GM23338 (cell line): Measurements from ENCODE around the gene PCIF1.

Experiments
- CTCF ChIP-seq, 2 experiments: fragments of 200-600 bp in 1 of 2; sonication (generic) in 1 of 2; conservative IDR thresholded peaks; 2 replicates each; pipeline versions ENCODE4 v1.5.1 to v1.6.1; 2016 to 2017; ENCODE audit warnings: antibody characterized with exemption in 2 of 2, low read depth in 2 of 2, mild to moderate bottlenecking in 2 of 2, moderate library complexity in 1 of 2
- EZH2 ChIP-seq: fragments of 200-600 bp; sonication (generic); IDR thresholded peaks from one replicate; pipeline ENCODE4 v1.8.0; 2017; ENCODE audit warnings: antibody characterized with exemption, mild to moderate bottlenecking, low read depth; ENCODE audit not compliant: unreplicated experiment
- REST ChIP-seq: IDR thresholded peaks from one replicate; pipeline ENCODE4 v1.6.1; 2018; ENCODE audit warnings: antibody characterized with exemption; ENCODE audit not compliant: unreplicated experiment

GRCh38 chr20:45940469-45940868, 6.0 kb downstream of the PCIF1 start:
- TF ChIP-seq CTCF (conservative IDR thresholded peaks at IDR 0.05; ENCODE audit: low read depth in 2 of 2) (no peak), REST (no peak), EZH2 (no peak)
